CD14-positive monocyte (primary cell): ENCODE measurements around the gene AP2A1. TPM values are rescaled to one million over a fixed set of nuclear protein-coding genes. Genes with fewer than 3 reads are reported as not detected.

Experiments
- DNase-seq, 3 donors: peaks; one replicate each; pipeline ENCODE4 v3.0.0-alpha.2; 2011 to 2022
- H2AFZ ChIP-seq: 2 replicates; pipeline ENCODE4 v1.6.0; 2012; ENCODE audit warnings: mild to moderate bottlenecking, low read depth, low read length, inconsistent platforms; ENCODE audit not compliant: insufficient read depth, poor library complexity, severe bottlenecking
- H3K27ac ChIP-seq, 2 donors: 1 replicate in 1 of 2; 2 replicates in 1 of 2; pipeline ENCODE4 v1.5.1; 2012 to 2013; ENCODE audit warnings: low read length in 2 of 2, control low read depth in 1 of 2, inconsistent platforms in 1 of 2, low read depth in 1 of 2, mild to moderate bottlenecking in 1 of 2
- H3K27me3 ChIP-seq, 2 donors: one replicate each; pipeline versions ENCODE4 v1.6.0 to v1.6.1; 2011 to 2013; ENCODE audit warnings: low read length in 2 of 2; ENCODE audit not compliant: control insufficient read depth in 2 of 2, insufficient read depth in 2 of 2
- H3K36me3 ChIP-seq, 2 donors: replicated peaks in 1 of 2; 1 replicate in 1 of 2; 2 replicates in 1 of 2; pipeline versions ENCODE4 v1.5.1 to v1.6.1; 2012 to 2013; ENCODE audit warnings: low read length in 2 of 2, control low read depth in 1 of 2, inconsistent platforms in 1 of 2, mild to moderate bottlenecking in 1 of 2; ENCODE audit not compliant: insufficient read depth in 2 of 2, control insufficient read depth in 1 of 2
- H3K4me1 ChIP-seq, 2 donors: 1 replicate in 1 of 2; 2 replicates in 1 of 2; pipeline versions ENCODE4 v1.5.1 to v1.6.1; 2012 to 2013; ENCODE audit warnings: low read length in 2 of 2, control low read depth in 1 of 2, inconsistent platforms in 1 of 2, mild to moderate bottlenecking in 1 of 2, moderate library complexity in 1 of 2; ENCODE audit not compliant: insufficient read depth in 2 of 2, control insufficient read depth in 1 of 2
- H3K4me2 ChIP-seq: replicated peaks from 2 replicates; pipeline ENCODE3; 2012; ENCODE audit warnings: low read length, moderate library complexity, mild to moderate bottlenecking; ENCODE audit not compliant: poor library complexity, severe bottlenecking; ENCODE audit errors: extremely low read depth
- H3K4me3 ChIP-seq, 3 experiments: fragments of 200-600 bp in 1 of 3; sonication (generic) in 1 of 3; replicated peaks in 1 of 3; 1 replicate in 2 of 3; 2 replicates in 1 of 3; pipeline ENCODE4 v1.5.1; 2011 to 2013; ENCODE audit warnings: low read length in 3 of 3, mild to moderate bottlenecking in 3 of 3, control low read depth in 2 of 3, low read depth in 2 of 3, inconsistent platforms in 1 of 3, moderate library complexity in 1 of 3
- H3K79me2 ChIP-seq: 2 replicates; pipeline ENCODE4 v1.6.0; 2012; ENCODE audit warnings: mild to moderate bottlenecking, control low read depth, inconsistent platforms, low read length, moderate library complexity; ENCODE audit not compliant: insufficient read depth
- H3K9ac ChIP-seq: 2 replicates; pipeline ENCODE4 v1.6.0; 2017; ENCODE audit warnings: low read length, mild to moderate bottlenecking; ENCODE audit not compliant: insufficient read depth, poor library complexity, severe bottlenecking
- H3K9me3 ChIP-seq, 2 donors: replicated peaks in 1 of 2; 1 replicate in 1 of 2; 2 replicates in 1 of 2; pipeline versions ENCODE4 v1.5.1 to v1.6.1; 2012 to 2013; ENCODE audit warnings: low read length in 2 of 2, control low read depth in 1 of 2; ENCODE audit not compliant: control insufficient read depth in 1 of 2, insufficient read depth in 1 of 2
- H4K20me1 ChIP-seq: 2 replicates; pipeline ENCODE4 v1.6.0; 2012; ENCODE audit warnings: mild to moderate bottlenecking, low read length, control low read depth, moderate library complexity; ENCODE audit not compliant: insufficient read depth
- H3K27ac Mint-ChIP-seq, 7 donors: one replicate each; pipeline ENCODE4 v1.8.0; 2020; ENCODE audit warnings: mild to moderate bottlenecking in 7 of 7, mixed read lengths in 7 of 7, moderate library complexity in 6 of 7, inconsistent platforms in 2 of 7
- H3K27me3 Mint-ChIP-seq, 3 donors: one replicate each; pipeline ENCODE4 v1.8.0; 2021 to 2022; ENCODE audit warnings: low read depth in 3 of 3, mild to moderate bottlenecking in 3 of 3, mixed read lengths in 3 of 3, moderate library complexity in 3 of 3, inconsistent platforms in 1 of 3
- H3K36me3 Mint-ChIP-seq, 2 donors: one replicate each; pipeline ENCODE4 v1.8.0; 2020; ENCODE audit warnings: mixed read lengths in 2 of 2, inconsistent platforms in 1 of 2, mild to moderate bottlenecking in 1 of 2
- H3K4me1 Mint-ChIP-seq: one replicate; pipeline ENCODE4 v1.8.0; 2020; ENCODE audit warnings: mild to moderate bottlenecking, mixed read lengths
- H3K4me3 Mint-ChIP-seq, 2 donors: one replicate each; pipeline ENCODE4 v1.8.0; 2020; ENCODE audit warnings: mild to moderate bottlenecking in 2 of 2, mixed read lengths in 2 of 2, moderate library complexity in 1 of 2
- H3K9me3 Mint-ChIP-seq, 7 donors: one replicate each; pipeline ENCODE4 v1.8.0; 2020 to 2022; ENCODE audit warnings: mixed read lengths in 7 of 7, mild to moderate bottlenecking in 6 of 7, moderate library complexity in 6 of 7, inconsistent platforms in 2 of 7
- WGBS: methylation state at CpG from one replicate; pipeline ENCODE4 v1.1.5; 2013; ENCODE audit warnings: missing lambda C conversion rate; ENCODE audit not compliant: insufficient coverage; 5-methylcytosine and 5-hydroxymethylcytosine counted together
- intact Hi-C, 2 donors: fragments of 100-400 bp; cut with micrococcal nuclease; formaldehyde crosslinking; loops; one replicate each; pipeline versions ENCODE4 v1.15.0 to v1.15.1; 2023
- polyA plus RNA-seq, 3 donors: library from polyadenylated mRNA; depleted of rRNA in 1 of 3; unstranded in 2 of 3; stranded (reverse) in 1 of 3; fragments of 300-500 nt in 2 of 3; fragments of >200 nt in 1 of 3; fragmentation: Illumina TruSeq in 2 of 3; gene quantifications; 1 replicate in 2 of 3; 2 replicates in 1 of 3; pipeline ENCODE4 v1.2.3, GENCODE V29; 2012 to 2021
- TF ChIP-seq, protein P1 (sequence below): fragments of 200-600 bp; IDR thresholded peaks from one replicate; pipeline ENCODE4 v1.8.0; 2022; ENCODE audit warnings: antibody characterized with exemption, mild to moderate bottlenecking

The AP2A1 gene
- polyA plus RNA-seq, 3 donors = 12.1 to 117 (median 15.1) TPM

DNA sequence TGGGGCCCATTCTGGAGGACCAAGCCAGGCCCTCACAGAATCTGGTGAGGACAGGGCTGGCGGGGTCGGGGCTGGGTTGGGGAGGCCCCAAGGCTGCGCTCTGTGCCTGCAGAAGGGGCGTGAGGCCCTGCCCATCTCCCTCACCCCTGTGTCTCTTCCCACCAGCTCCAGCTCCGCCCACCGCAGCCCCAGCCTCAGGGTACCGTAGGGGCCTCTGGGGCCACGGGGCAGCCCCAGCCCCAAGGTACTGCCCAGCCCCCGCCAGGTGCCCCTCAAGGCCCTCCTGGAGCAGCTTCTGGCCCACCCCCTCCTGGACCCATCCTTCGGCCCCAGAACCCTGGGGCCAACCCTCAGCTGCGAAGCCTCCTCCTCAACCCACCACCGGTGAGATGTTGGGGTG is 68.8 kb downstream of the AP2A1 start:
- Histone ChIP-seq H2AFZ (no peak overlapping the region), H3K9ac (no peak overlapping the region), H3K4me2 (no peak overlapping the region), H3K79me2 (no peaks in the 10 kb centered on the region), H3K4me3 (no peak overlapping the region), H3K27me3 (no peaks in the 10 kb centered on the region), H3K9me3 (no peaks in the 10 kb centered on the region), H3K27ac (no peak overlapping the region), H4K20me1 (peaks cover 23% of the 10 kb centered on the region), H3K36me3 (peaks cover 83 to 99% of the 10 kb centered on the region in 2 donors), H3K4me1 (peaks cover 22 to 25% of the 10 kb centered on the region in 2 donors)
- 95% methylated on average over 8 of the region's 12 CpGs for WGBS
- no peak overlapping the region for H3K27ac Mint-ChIP-seq
- no peak for DNase-seq
- TF ChIP-seq, protein P1, sequence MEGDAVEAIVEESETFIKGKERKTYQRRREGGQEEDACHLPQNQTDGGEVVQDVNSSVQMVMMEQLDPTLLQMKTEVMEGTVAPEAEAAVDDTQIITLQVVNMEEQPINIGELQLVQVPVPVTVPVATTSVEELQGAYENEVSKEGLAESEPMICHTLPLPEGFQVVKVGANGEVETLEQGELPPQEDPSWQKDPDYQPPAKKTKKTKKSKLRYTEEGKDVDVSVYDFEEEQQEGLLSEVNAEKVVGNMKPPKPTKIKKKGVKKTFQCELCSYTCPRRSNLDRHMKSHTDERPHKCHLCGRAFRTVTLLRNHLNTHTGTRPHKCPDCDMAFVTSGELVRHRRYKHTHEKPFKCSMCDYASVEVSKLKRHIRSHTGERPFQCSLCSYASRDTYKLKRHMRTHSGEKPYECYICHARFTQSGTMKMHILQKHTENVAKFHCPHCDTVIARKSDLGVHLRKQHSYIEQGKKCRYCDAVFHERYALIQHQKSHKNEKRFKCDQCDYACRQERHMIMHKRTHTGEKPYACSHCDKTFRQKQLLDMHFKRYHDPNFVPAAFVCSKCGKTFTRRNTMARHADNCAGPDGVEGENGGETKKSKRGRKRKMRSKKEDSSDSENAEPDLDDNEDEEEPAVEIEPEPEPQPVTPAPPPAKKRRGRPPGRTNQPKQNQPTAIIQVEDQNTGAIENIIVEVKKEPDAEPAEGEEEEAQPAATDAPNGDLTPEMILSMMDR = no peak
- intact Hi-C loops = no loop called here
- H3K9me3 Mint-ChIP-seq = peaks cover 0 to 3% (median 0%) of the 10 kb centered on the region in 7 donors
- H3K4me1 Mint-ChIP-seq = peaks cover 24% of the 10 kb centered on the region
- H3K4me3 Mint-ChIP-seq = no peak overlapping the region
- H3K36me3 Mint-ChIP-seq = peaks cover 79 to 93% of the 10 kb centered on the region in 2 donors
- no peaks in the 10 kb centered on the region for H3K27me3 Mint-ChIP-seq

DNA sequence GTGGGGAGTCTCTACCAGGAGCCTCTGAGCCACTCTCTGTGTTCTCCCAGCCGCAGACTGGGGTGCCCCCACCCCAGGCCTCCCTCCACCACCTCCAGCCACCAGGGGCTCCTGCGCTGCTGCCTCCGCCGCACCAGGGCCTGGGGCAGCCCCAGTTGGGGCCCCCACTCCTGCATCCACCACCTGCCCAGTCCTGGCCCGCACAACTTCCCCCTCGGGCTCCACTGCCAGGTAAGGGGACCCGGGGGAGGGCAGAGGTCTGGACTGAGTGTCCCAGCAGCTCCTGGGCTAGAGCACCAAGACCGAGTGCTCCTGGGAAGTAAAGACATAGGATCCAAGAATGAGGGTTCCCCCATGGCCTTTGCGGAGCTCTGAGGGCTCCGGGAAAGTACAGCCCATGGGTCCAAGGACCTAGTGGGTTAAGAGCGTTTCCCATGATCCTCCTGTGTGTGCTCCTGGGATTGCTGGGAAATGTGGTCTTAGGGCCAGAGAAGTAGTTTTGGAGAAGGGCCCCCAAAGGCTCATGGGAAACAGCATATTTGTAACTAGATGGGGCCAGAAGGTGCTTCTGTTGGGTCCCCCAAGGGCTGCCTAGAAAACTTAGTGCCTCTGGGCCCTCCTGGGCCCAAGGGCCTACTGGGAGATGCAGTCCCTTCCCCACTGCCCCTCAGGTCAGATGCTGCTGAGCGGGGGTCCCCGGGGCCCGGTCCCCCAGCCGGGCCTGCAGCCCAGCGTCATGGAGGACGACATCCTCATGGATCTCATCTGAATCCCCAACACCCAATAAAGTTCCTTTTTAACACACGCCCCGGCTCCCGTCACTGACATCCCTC is 69.6 kb downstream of the AP2A1 start:
- H3K9me3 ChIP-seq = no peaks in the 10 kb centered on the region
- peaks cover 78 to 97% of the 10 kb centered on the region in 2 donors for H3K36me3 ChIP-seq
- WGBS = 97% methylated on average over 15 of the region's 20 CpGs
- Mint-ChIP-seq H3K4me1 (peaks cover 19% of the 10 kb centered on the region), H3K27ac (no peak overlapping the region), H3K9me3 (peaks cover 0 to 3% (median 0%) of the 10 kb centered on the region in 7 donors), H3K36me3 (peaks cover 77 to 89% of the 10 kb centered on the region in 2 donors), H3K27me3 (no peaks in the 10 kb centered on the region), H3K4me3 (no peak overlapping the region)
- H3K27me3 ChIP-seq = no peaks in the 10 kb centered on the region
- H3K79me2 ChIP-seq = no peaks in the 10 kb centered on the region
- DNase-seq = no peak
- no peak overlapping the region for H2AFZ ChIP-seq
- H3K27ac ChIP-seq = no peak overlapping the region
- H3K4me1 ChIP-seq = peaks cover 16 to 18% of the 10 kb centered on the region in 2 donors
- H4K20me1 ChIP-seq = peaks cover 15% of the 10 kb centered on the region
- no peak overlapping the region for H3K4me3 ChIP-seq
- no peak overlapping the region for H3K9ac ChIP-seq
- TF ChIP-seq, protein P1 = no peak
- no peak overlapping the region for H3K4me2 ChIP-seq
- intact Hi-C loops = no loop called here
